IMR-90 (cell line): ENCODE data around the gene FLVCR2. TPM values are rescaled to one million over a fixed set of nuclear protein-coding genes. Genes with fewer than 3 reads are reported as not detected.

Source experiments
- ATAC-seq: fragments of 200-7000 bp; cut with Tn5 transposase; 2 replicates; pipeline ENCODE4 v1.9.1; 2020; ENCODE audit warnings: low read depth, mild to moderate bottlenecking, moderate library complexity
- BruUV-seq: library from RNA; stranded (reverse); fragments of 400-500 nt; replicated peaks from 2 replicates; lab custom pipeline; 2021; lab: Mats Ljungman, UMichigan
- CTCF ChIA-PET: fragments of 300-600 bp; formaldehyde crosslinking; extraction: SDS; loops from one replicate; lab custom pipeline; 2021; ENCODE audit warnings: antibody characterized with exemption; lab: Yijun Ruan, JAX
- POLR2A ChIA-PET: fragments of 300-600 bp; sonication (Branson Sonifier 250); formaldehyde crosslinking; loops from one replicate; lab custom pipeline; 2022; ENCODE audit warnings: antibody characterized with exemption; ENCODE audit not compliant: unreplicated experiment; lab: Charles Lee
- DNase-seq: peaks from one replicate; pipeline ENCODE4 v3.0.0; 2013
- H2AFZ ChIP-seq: replicated peaks from 2 replicates; pipeline ENCODE3; 2013; ENCODE audit warnings: low read length, mild to moderate bottlenecking; ENCODE audit not compliant: poor library complexity
- H2AK5ac ChIP-seq: 2 replicates; pipeline ENCODE4 v1.6.1; 2013; ENCODE audit warnings: low read depth, low read length, inconsistent platforms
- H2AK9ac ChIP-seq: replicated peaks from 2 replicates; pipeline ENCODE3; 2013; ENCODE audit warnings: mild to moderate bottlenecking, low read depth, low read length, moderate library complexity; ENCODE audit not compliant: poor library complexity
- H2BK120ac ChIP-seq: 2 replicates; pipeline ENCODE4 v1.6.1; 2013; ENCODE audit warnings: low read depth, low read length, inconsistent platforms
- H2BK15ac ChIP-seq: 3 replicates; pipeline ENCODE4 v1.6.1; 2013; ENCODE audit warnings: low read depth, low read length, inconsistent platforms
- H2BK20ac ChIP-seq: 2 replicates; pipeline ENCODE4 v1.6.1; 2013; ENCODE audit warnings: low read depth, mild to moderate bottlenecking, inconsistent platforms, low read length, moderate library complexity
- H2BK5ac ChIP-seq: 2 replicates; pipeline ENCODE4 v1.6.1; 2013; ENCODE audit warnings: mild to moderate bottlenecking, low read depth, low read length, inconsistent platforms; ENCODE audit not compliant: poor library complexity, severe bottlenecking
- H3K14ac ChIP-seq: replicated peaks from 2 replicates; pipeline ENCODE4 v1.6.1; 2013; ENCODE audit warnings: low read depth, low read length, inconsistent platforms
- H3K18ac ChIP-seq: 2 replicates; pipeline ENCODE4 v1.6.1; 2013; ENCODE audit warnings: low read depth, low read length, control low read depth
- H3K23ac ChIP-seq: 2 replicates; pipeline ENCODE4 v1.6.1; 2013; ENCODE audit warnings: low read depth, low read length, inconsistent platforms
- H3K27ac ChIP-seq: 2 replicates; pipeline ENCODE4 v1.5.1; 2013; ENCODE audit warnings: mild to moderate bottlenecking, control low read depth, low read length; ENCODE audit not compliant: insufficient read depth
- H3K27me3 ChIP-seq: 2 replicates; pipeline ENCODE4 v1.6.1; 2013; ENCODE audit warnings: low read length; ENCODE audit not compliant: control insufficient read depth, insufficient read depth
- H3K36me3 ChIP-seq: 2 replicates; pipeline ENCODE4 v1.6.1; 2013; ENCODE audit warnings: low read length, mixed read lengths; ENCODE audit not compliant: control insufficient read depth, insufficient read depth
- H3K4ac ChIP-seq: 2 replicates; pipeline ENCODE4 v1.6.1; 2013; ENCODE audit warnings: low read depth, low read length, inconsistent platforms
- H3K4me1 ChIP-seq: 2 replicates; pipeline ENCODE4 v1.6.1; 2013; ENCODE audit warnings: low read length, mixed read lengths; ENCODE audit not compliant: control insufficient read depth, insufficient read depth
- H3K4me2 ChIP-seq: 2 replicates; pipeline ENCODE4 v1.6.1; 2013; ENCODE audit warnings: low read depth, mild to moderate bottlenecking, control low read depth, low read length, moderate library complexity
- H3K4me3 ChIP-seq: 2 replicates; pipeline ENCODE4 v1.5.1; 2013; ENCODE audit warnings: low read depth, mild to moderate bottlenecking, control low read depth, low read length, moderate library complexity; ENCODE audit not compliant: insufficient read depth
- H3K56ac ChIP-seq: 2 replicates; pipeline ENCODE4 v1.6.1; 2013; ENCODE audit warnings: low read length, inconsistent platforms; ENCODE audit not compliant: insufficient read depth; ENCODE audit errors: extremely low read depth
- H3K79me1 ChIP-seq, 2 experiments: 2 replicates each; pipeline ENCODE4 v1.6.1; 2013; ENCODE audit warnings: low read length in 2 of 2, inconsistent platforms in 1 of 2, low read depth in 1 of 2
- H3K9ac ChIP-seq: 2 replicates; pipeline ENCODE4 v1.6.1; 2013; ENCODE audit warnings: low read depth, low read length, control low read depth
- H3K9me1 ChIP-seq: 2 replicates; pipeline ENCODE4 v1.6.1; 2013; ENCODE audit warnings: low read length, inconsistent platforms; ENCODE audit not compliant: insufficient read depth
- H3K9me3 ChIP-seq: 2 replicates; pipeline ENCODE4 v1.6.1; 2013; ENCODE audit warnings: low read length; ENCODE audit not compliant: control insufficient read depth, insufficient read depth
- H4K20me1 ChIP-seq: 2 replicates; pipeline ENCODE4 v1.6.1; 2013; ENCODE audit warnings: low read length, inconsistent platforms; ENCODE audit not compliant: insufficient read depth
- H4K5ac ChIP-seq: 2 replicates; pipeline ENCODE4 v1.6.1; 2013; ENCODE audit warnings: mild to moderate bottlenecking, low read depth, low read length, control low read depth
- H4K8ac ChIP-seq, 2 experiments: 2 replicates each; pipeline ENCODE4 v1.6.1; 2013; ENCODE audit warnings: low read depth in 2 of 2, low read length in 2 of 2, control low read depth in 1 of 2, inconsistent platforms in 1 of 2
- H4K91ac ChIP-seq: 2 replicates; pipeline ENCODE4 v1.6.1; 2013; ENCODE audit warnings: low read depth, low read length, inconsistent platforms; ENCODE audit not compliant: insufficient read depth
- CEBPB ChIP-seq: IDR thresholded peaks from 2 replicates; pipeline ENCODE4 v1.6.1; 2012; ENCODE audit warnings: low read depth, low read length, improper control_type of control experiment
- ELK1 ChIP-seq: fragments of 150-350 bp; IDR thresholded peaks from 2 replicates; pipeline ENCODE4 v1.6.1; 2016; ENCODE audit warnings: low read depth, mild to moderate bottlenecking, low read length, moderate library complexity, borderline replicate concordance
- FOS ChIP-seq: fragments of 150-350 bp; IDR thresholded peaks from 2 replicates; pipeline ENCODE4 v1.6.1; 2016; ENCODE audit warnings: low read depth, low read length
- WGBS, 2 experiments: methylation state at CpG; one replicate each; pipeline versions ENCODE4 v1.1.5 to v1.1.7; 2013; ENCODE audit warnings: missing lambda C conversion rate in 2 of 2; ENCODE audit not compliant: insufficient read length in 1 of 2; ENCODE audit errors: extremely low coverage in 2 of 2; 5-methylcytosine and 5-hydroxymethylcytosine counted together
- dilution Hi-C: fragments of 300-500 bp; cut with HindIII; formaldehyde crosslinking; loops from one replicate; pipeline ENCODE4 v1.14.3; 2018; ENCODE audit warnings: low sequenced_read_pairs; ENCODE audit not compliant: unreplicated experiment
- in situ Hi-C: fragments of 300-500 bp; cut with MboI; formaldehyde crosslinking; loops from 3 replicates; pipeline ENCODE4 v1.14.3; 2019; ENCODE audit warnings: low sequenced_read_pairs, inconsistent platforms, mixed read lengths
- intact Hi-C: fragments of 100-400 bp; cut with micrococcal nuclease; formaldehyde crosslinking; loops from 2 replicates; pipeline ENCODE4 v1.10.0; 2022
- polyA plus RNA-seq, 3 experiments: library from polyadenylated mRNA; depleted of rRNA; stranded (reverse); fragments of >200 nt; gene quantifications; 2 replicates each; pipeline ENCODE4 v1.2.3, GENCODE V29; 2012; ENCODE audit warnings: low replicate concordance in 1 of 3
- total RNA-seq: library from RNA; depleted of rRNA; stranded (reverse); fragments of >200 nt; gene quantifications from 2 replicates; pipeline ENCODE4 v1.2.3, GENCODE V29; 2012

Gene FLVCR2
- total and polyA plus RNA-seq, 2 of the 4 experiments (the other 2 are of a cell fraction): 0.94 to 1.4 TPM

- H2AK9ac ChIP-seq: no peak overlapping the region
- TF ChIP-seq ELK1 (no peak), FOS (peak; percentile 45; the same call in 1 of the 2 replicates), CEBPB (peak; percentile 58; the same call in 1 of the 2 replicates)
- BruUV-seq: no TSS peak
- no peak overlapping the region for H3K18ac ChIP-seq
- no peak overlapping the region for H2BK15ac ChIP-seq
- H3K9me3 ChIP-seq: peaks cover 8% of the 10 kb centered on the region
- H3K4ac ChIP-seq: no peak overlapping the region
- no peak overlapping the region for H4K8ac ChIP-seq
- no peak overlapping the region for H3K4me3 ChIP-seq
- H3K27me3 ChIP-seq: peaks cover 18% of the 10 kb centered on the region
- WGBS, 2 experiments: 100% methylated on average over 2 of the region's 6 CpGs; no CpG with 5 or more reads in 1 of the 2 experiments
- H3K23ac ChIP-seq: no peak overlapping the region
- H2AFZ ChIP-seq: no peak overlapping the region
- POLR2A ChIA-PET: no interaction called here
- H3K36me3 ChIP-seq: no peaks in the 10 kb centered on the region
- H2AK5ac ChIP-seq: no peak overlapping the region
- H2BK20ac ChIP-seq: no peak overlapping the region
- CTCF ChIA-PET: no interaction called here
- ATAC-seq (peak; percentile 28; the same call in 1 of the 2 replicates), DNase-seq (peak; percentile 30)
- no peak overlapping the region for H3K14ac ChIP-seq
- intact Hi-C loops (loop anchor here (5.0 kb wide), 1 partner anchor 417 kb away; no protein-coding TSS in a partner anchor), in situ Hi-C loops (no loop called here), dilution Hi-C loops (no loop called here)
- no peak overlapping the region for H3K9ac ChIP-seq
- H3K79me1 ChIP-seq: no peaks in the 10 kb centered on the region
- no peak overlapping the region for H4K5ac ChIP-seq
- no peak overlapping the region for H4K91ac ChIP-seq
- no peak overlapping the region for H3K56ac ChIP-seq
- no peak overlapping the region for H2BK5ac ChIP-seq
- H3K27ac ChIP-seq: no peak overlapping the region
- no peaks in the 10 kb centered on the region for H3K9me1 ChIP-seq
- peaks cover under 1% of the 10 kb centered on the region for H3K4me1 ChIP-seq
- H4K20me1 ChIP-seq: no peaks in the 10 kb centered on the region
- no peak overlapping the region for H2BK120ac ChIP-seq
- no peak overlapping the region for H3K4me2 ChIP-seq
Observed at GRCh38 chr14:75559451-75560222, 18.8 kb upstream of the FLVCR2 start.
